ENCODE data around the gene QRICH1.
A peak's percentile ranks its signal among the peaks of the same experiment; 100 is the strongest.

QRICH1 gene

GRCh38 chr3:49027634-49028033 is 66.2 kb downstream of the QRICH1 start:
- TF ChIP-seq TAF1 (IDR thresholded peaks at IDR 0.05; ENCODE audit: borderline replicate concordance, insufficient read depth, low read length) (no peak), SIN3A (IDR thresholded peaks at IDR 0.05; ENCODE audit: borderline replicate concordance, insufficient read depth, low read length) (no peak), FOXP2 (optimal IDR thresholded peaks at IDR 0.05; ENCODE audit: borderline replicate concordance, extremely low read depth, extremely low read length, insufficient read depth) (no peak)

- no peak for TF ChIP-seq SIN3A (IDR thresholded peaks at IDR 0.05; ENCODE audit: borderline replicate concordance, insufficient read depth, low read length)
- no peak for TF ChIP-seq TAF1 (IDR thresholded peaks at IDR 0.05; ENCODE audit: borderline replicate concordance, insufficient read depth, low read length)
- no peak for TF ChIP-seq FOXP2 (optimal IDR thresholded peaks at IDR 0.05; ENCODE audit: borderline replicate concordance, extremely low read depth, extremely low read length, insufficient read depth)
- no peak for TF ChIP-seq POLR2AphosphoS5 (IDR thresholded peaks at IDR 0.05; ENCODE audit: low read depth, low read length)
- no peak for TF ChIP-seq REST (IDR thresholded peaks at IDR 0.05; ENCODE audit: insufficient read depth in 1 of 2, low read depth in 2 of 2, low read length in 2 of 2)
Observed at GRCh38 chr3:49026536-49026935, 67.3 kb downstream of the QRICH1 start.

GRCh38 chr3:49025793-49026520 is 67.9 kb downstream of the QRICH1 start:
- TF ChIP-seq POLR2AphosphoS5 (IDR thresholded peaks at IDR 0.05; ENCODE audit: low read depth, low read length) (peak; percentile 68), FOXP2 (optimal IDR thresholded peaks at IDR 0.05; ENCODE audit: borderline replicate concordance, extremely low read depth, extremely low read length, insufficient read depth) (no peak), TAF1 (IDR thresholded peaks at IDR 0.05; ENCODE audit: borderline replicate concordance, insufficient read depth, low read length) (0 out of 2 replicates have a peak, but pooled peaks have one; percentile 21)

GRCh38 chr3:49025005-49025792 is 68.7 kb downstream of the QRICH1 start:
- TF ChIP-seq TAF1 (IDR thresholded peaks at IDR 0.05; ENCODE audit: borderline replicate concordance, insufficient read depth, low read length), result no peak
- TF ChIP-seq POLR2AphosphoS5 (IDR thresholded peaks at IDR 0.05; ENCODE audit: low read depth, low read length), result no peak; the same call in none of the 2 replicates
- no peak for TF ChIP-seq REST (IDR thresholded peaks at IDR 0.05; ENCODE audit: insufficient read depth in 1 of 2, low read depth in 2 of 2, low read length in 2 of 2)
- TF ChIP-seq FOXP2 (optimal IDR thresholded peaks at IDR 0.05; ENCODE audit: borderline replicate concordance, extremely low read depth, extremely low read length, insufficient read depth), result no peak
- no peak for TF ChIP-seq SIN3A (IDR thresholded peaks at IDR 0.05; ENCODE audit: borderline replicate concordance, insufficient read depth, low read length)

GRCh38 chr3:49024449-49024848 is 69.4 kb downstream of the QRICH1 start:
- TF ChIP-seq POLR2AphosphoS5 (IDR thresholded peaks at IDR 0.05; ENCODE audit: low read depth, low read length) (no peak; the same call in 1 of the 2 replicates), REST (IDR thresholded peaks at IDR 0.05; ENCODE audit: insufficient read depth in 1 of 2, low read depth in 2 of 2, low read length in 2 of 2) (no peak)

GRCh38 chr3:49023775-49024174 is 70.1 kb downstream of the QRICH1 start:
- TF ChIP-seq FOXP2 (optimal IDR thresholded peaks at IDR 0.05; ENCODE audit: borderline replicate concordance, extremely low read depth, extremely low read length, insufficient read depth), result no peak
- TF ChIP-seq POLR2AphosphoS5 (IDR thresholded peaks at IDR 0.05; ENCODE audit: low read depth, low read length), result no peak
- no peak for TF ChIP-seq REST (IDR thresholded peaks at IDR 0.05; ENCODE audit: insufficient read depth in 1 of 2, low read depth in 2 of 2, low read length in 2 of 2)
- TF ChIP-seq SIN3A (IDR thresholded peaks at IDR 0.05; ENCODE audit: borderline replicate concordance, insufficient read depth, low read length), result no peak
- TF ChIP-seq TAF1 (IDR thresholded peaks at IDR 0.05; ENCODE audit: borderline replicate concordance, insufficient read depth, low read length), result no peak
